ENCODE measurements around the gene MYBPC1.
"Not testable (repeated sequence)": the region's sequence is repeated elsewhere in the genome, so short reads cannot be mapped to it uniquely, and the experiment has no call there.

Gene MYBPC1

GRCh38 chr12:101660662-101661061 is 65.9 kb downstream of the MYBPC1 start:
- DNase-seq: not testable (repeated sequence)

- no peak for DNase-seq
Observed at GRCh38 chr12:101663298-101663697, 68.5 kb downstream of the MYBPC1 start.

GRCh38 chr12:101664992-101665391 is 70.2 kb downstream of the MYBPC1 start:
- DNase-seq: no peak

GRCh38 chr12:101666052-101666728 is 71.4 kb downstream of the MYBPC1 start:
- no peak for DNase-seq

DNA sequence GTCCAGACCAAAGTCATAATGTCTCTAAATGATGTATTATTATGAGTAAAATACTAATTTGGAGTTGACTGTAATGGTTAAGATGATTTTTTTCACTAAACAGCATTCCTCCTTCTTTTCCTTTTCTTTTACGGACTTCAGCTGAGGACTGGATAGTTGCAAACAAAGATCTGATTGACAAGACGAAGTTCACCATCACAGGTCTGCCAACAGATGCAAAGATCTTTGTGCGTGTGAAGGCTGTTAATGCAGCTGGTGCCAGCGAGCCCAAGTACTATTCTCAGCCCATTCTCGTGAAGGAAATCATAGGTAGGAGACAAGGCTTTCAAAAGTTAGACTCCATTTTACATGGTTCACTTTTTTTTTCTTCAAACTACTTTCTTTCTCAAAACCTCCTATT is 72.8 kb downstream of the MYBPC1 start:
- no peak for DNase-seq

- DNase-seq: no peak
Observed at GRCh38 chr12:101670007-101670671, 75.4 kb downstream of the MYBPC1 start.

DNA sequence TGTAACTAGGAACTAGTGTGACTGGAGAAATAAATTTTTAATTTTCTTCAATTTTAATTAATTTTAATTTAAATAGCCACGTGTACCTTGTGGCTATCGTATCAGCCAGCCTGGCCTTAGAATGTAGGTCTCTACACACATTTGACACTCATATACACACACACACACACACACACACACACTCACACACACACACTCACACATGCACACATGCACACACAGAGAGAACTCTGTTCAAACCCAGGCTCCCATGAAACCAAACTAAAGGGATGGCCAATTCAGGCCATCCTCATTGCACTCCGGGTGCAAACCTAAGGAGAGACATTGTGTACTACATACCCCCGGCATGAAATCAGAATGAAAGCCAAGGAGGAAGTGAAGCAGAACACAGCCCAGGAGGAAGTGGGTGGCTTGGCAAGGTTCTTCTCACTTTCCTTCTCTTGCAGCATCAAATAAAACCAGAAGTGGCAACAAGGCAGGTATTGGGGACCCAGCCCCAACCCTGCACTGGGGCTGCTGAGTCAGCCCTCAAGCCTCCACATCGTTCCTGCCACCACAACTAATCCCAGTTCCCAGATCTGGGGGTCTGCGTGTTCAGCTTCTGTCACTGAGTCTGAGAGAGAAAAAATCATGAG is 76.5 kb downstream of the MYBPC1 start:
- DNase-seq: no peak

DNA sequence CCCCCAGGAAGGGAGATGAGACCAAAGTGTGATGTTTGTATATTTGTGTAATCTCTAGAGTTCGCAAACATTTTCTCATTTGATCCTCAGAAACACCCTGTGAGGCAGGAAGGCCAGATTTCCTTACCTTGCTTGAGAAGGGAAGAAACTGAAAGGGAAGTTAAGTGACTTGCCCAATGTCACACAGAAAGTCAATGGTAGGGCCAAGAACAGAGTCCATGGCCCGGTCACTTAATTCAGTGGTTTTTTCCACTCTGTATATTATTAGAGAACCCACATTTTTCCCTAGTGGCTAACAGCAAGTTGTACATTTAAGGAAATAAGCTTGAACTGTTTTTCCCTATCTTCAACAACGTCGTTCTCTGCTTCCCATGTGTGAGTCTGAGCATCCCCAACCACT is 77.1 kb downstream of the MYBPC1 start:
- no peak for DNase-seq

DNA sequence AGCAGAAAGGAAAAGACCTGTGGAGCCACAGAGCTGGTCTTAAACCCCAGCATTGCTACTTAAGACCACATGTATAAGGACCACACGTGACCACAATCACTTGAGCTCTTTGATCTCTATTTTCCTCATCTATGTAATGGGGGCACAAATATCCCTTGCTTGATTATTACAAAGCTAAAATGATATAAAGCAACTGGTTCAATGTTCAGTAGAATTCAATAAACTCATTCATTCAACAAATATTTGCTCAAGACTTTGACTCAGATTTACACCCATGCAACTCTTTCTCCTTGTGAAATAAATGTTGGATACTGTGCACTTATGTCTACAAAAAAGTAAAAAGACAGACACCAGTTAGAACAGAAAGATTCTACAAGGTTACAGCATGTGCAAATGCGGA is 80.8 kb downstream of the MYBPC1 start:
- no peak for DNase-seq

GRCh38 chr12:101676497-101676896 is 81.7 kb downstream of the MYBPC1 start:
- not testable (repeated sequence) for DNase-seq

DNA sequence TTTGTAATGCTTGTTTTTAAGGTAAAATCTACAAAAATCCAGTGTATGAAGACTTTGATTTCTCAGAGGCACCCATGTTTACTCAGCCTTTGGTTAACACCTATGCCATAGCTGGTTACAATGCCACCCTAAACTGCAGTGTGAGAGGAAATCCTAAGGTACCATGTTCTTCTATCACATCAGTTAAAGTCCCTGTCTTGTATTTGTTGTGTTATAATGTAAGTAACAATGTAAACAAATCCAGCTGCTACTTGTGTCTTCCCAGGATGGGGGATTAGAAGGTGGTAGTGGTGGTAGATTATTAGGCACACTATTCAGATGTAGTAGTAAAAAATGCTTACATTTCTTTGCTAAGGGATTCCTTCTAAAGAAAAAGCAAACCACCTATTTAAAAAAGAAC is 83.3 kb downstream of the MYBPC1 start:
- DNase-seq: no peak

DNA sequence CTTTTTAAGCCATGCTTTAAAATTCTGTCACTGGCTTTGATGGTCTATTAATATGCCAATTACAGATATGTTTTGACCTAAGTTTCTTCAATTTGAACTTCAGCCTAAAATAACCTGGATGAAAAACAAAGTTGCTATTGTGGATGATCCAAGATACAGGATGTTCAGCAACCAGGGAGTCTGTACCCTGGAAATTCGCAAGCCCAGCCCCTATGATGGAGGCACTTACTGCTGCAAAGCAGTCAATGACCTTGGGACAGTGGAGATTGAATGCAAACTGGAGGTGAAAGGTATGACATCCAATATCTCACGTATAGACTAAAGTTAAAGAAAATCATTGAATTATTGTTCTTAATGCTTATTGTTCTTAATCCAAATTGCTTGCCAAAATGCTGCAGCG is 85.5 kb downstream of the MYBPC1 start:
- DNase-seq: no peak

DNA sequence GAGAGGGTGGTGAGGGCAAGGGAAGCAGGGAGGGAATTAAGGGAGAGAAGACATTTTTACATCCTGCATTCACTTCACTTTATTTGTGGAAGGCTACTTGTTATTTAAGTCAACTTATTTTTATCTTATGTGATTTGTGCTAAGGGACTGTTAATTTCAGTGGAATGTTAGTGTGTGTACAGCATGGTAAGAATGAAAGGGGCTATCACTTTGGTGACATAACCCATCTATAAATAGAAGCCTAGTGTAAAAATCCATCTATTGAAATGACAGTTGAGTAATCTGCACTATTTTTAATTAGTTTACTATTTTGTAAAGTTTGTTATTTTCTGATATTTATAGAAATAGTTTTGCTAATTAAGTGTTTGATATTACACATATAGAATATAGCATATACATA is 85.9 kb downstream of the MYBPC1 start:
- no peak for DNase-seq

DNA sequence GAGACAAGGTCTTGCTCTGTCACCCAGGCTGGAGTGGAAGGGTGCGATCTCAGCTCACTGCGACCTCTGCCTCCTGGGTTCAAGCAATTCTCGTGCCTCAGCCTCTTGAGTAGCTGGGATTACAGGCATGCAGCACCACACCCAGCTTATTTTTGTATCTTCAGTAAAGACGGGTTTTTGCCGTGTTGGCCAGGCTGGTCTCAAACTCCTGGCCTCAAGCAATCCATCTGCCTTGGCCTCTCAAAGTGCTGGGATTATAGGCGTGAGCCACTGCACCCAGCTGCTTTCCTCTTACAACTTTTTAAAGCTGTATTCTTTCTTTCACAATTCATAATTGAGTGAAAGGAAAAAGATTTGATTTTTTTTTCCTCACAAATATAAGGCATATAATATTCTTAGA is 86.9 kb downstream of the MYBPC1 start:
- DNase-seq: not testable (repeated sequence)

DNA sequence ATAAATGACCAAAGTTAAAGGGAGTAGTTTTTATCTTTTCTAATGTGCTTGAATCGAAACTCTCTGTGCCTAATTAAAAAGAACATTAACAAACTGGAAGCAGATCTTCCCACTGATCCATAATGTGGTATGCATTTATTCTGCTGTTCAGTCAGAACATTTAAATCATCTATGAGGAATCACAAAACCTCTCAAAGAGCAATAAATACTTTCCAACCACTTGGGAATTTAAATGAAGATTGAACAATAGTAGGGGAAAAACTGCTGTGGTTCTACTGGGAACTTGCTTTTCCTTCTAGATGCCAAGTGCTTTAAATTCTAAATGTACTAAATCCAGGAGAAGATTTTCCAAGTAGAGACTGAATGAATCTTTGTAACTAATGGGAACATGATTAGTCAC is 90.3 kb downstream of the MYBPC1 start:
- no peak for DNase-seq

DNA sequence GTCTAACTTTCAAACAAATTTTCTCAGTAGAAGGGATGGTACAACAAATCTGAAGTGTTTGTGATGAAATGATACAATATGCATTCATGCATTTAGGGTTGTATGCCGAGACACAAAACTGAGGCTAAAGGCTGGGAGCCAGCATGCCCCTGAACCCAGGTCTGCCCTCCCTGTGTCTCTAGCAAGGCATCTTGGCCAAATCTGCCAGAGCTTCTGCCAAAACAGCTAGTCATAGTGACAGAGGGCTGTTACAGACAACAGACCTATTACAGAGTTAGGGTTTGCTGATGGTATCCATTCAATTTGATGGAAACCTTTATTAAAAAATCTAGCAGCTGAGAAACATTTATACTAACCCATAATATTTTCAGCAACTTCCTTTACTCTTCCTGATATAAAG is 91.4 kb downstream of the MYBPC1 start:
- DNase-seq: no peak

DNA sequence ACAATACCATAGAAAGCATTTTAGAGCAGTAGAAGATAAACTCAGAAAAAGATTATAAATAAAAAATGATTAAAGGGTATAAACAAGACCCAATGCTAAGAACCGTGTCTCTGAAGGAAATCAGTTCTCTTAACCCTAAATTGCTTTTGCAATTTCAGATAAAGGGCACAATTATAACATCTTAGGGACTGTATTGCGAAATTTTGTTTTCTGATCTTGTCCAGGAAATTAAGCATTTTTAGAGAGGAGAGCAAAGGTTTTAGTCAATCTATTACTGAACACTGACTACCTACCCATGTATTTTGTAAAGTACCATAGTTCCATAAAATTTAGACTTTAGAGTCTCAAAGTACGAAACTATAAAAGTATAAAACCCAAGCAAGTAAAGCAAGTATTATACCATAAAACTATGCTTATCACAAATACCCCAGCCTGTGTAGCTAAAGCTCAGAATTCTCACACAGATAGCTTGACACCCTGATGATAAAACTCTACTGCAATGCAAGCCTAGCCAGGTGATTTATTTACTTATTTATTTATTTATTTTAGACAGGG is 95.8 kb downstream of the MYBPC1 start:
- DNase-seq: no peak

GRCh38 chr12:101691503-101692096 is 96.8 kb downstream of the MYBPC1 start:
- no peak for DNase-seq

DNA sequence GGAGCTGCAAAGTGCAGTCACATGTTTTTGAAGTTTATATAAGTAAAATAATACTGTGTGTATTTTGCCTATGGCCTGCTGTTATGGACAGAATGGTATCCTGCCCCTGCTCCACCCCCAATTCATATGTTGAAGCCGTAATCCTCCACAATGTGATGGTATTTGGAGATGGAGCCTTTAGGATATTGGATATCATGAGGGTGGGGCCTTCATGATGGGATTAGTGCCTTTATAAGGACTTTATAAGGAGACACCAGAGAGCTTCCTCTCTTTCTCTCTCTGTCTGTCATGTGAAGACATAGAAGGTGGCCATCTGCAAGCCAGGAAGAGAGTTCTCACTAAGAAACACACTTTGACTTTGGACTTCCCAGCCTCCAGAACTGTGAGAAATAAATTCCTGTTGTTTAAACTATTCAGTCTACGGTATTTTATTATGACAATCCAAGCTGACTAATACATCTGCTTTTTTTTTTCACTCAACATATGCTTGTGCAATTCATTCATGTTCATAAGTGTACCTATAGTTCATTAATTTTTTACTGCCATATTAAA is 99.6 kb downstream of the MYBPC1 start:
- no peak for DNase-seq

GRCh38 chr12:101694986-101695385 is 100.2 kb downstream of the MYBPC1 start:
- DNase-seq: no peak

DNA sequence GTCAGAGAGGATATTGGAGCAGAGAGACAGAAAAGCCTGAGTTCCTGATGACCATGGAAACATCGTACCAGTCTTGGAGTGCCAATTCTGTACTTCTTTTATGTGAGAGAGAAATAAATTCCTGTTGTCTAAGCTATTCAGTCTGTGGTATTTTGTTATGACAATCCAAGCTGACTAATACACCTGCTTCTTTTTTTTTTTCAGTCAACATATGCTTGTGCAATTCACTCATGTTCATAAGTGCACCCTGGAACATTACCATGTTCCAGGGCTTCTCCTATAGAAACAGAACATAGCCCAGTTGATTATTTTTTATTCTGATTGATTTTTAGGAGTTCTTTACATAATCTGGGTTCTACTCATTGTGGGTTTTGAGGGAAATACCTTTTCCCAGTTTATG is 100.9 kb downstream of the MYBPC1 start:
- DNase-seq: no peak

DNA sequence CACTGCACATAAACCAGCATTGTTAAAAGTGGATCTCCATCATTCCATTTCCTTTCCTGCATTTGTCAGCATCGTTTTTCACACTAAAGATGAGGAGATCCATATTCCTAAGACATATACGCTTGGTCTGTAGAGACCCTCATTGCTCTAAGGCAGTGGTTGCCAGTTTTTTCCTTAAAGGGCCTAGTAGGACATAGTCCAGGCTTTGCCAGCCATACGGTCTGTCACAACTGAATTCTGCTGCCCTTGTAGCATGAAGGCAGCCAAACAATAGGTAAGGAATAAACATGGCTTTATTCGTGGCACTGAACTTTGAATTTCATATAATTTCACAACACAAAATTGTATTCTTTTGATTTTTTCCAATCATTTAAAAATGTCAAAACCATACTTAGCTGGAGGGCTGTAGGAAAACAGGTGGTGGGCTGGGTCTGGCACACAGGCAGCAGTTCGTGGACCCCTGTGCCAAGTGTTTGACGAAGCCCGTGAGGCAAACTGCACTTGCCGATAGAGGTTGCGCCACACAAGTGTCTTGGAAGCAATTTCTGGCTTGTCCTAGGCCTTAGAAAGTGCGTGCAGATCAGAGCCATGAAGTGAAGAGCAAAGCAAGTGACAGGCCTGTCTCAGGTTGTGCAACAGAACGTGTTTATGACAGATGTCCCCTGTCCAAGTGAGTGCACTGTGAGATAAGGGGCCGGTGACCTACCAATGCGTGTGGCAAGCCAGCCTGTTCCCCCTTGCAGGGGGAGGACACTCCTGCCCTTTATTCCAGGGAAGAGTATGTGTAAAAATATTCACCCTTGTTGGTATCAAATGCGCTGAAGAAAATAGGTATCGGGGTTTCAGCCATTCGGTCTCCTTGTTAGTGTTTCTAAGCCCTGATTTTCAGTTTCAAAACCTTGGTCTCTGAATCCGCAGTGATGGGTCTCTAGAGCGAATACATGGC is 101.8 kb downstream of the MYBPC1 start:
- peak; percentile 1 for DNase-seq

Measured in T-helper 9 cell (primary cell).